Measurements from ENCODE around the gene ESPNL. TPM values are rescaled to one million over a fixed set of nuclear protein-coding genes. Genes with fewer than 3 reads are reported as not detected.

The ESPNL gene
- total and polyA plus RNA-seq, 5 experiments from 2014 or later, result 0.16 to 0.34 TPM; not detected in 3

DNA sequence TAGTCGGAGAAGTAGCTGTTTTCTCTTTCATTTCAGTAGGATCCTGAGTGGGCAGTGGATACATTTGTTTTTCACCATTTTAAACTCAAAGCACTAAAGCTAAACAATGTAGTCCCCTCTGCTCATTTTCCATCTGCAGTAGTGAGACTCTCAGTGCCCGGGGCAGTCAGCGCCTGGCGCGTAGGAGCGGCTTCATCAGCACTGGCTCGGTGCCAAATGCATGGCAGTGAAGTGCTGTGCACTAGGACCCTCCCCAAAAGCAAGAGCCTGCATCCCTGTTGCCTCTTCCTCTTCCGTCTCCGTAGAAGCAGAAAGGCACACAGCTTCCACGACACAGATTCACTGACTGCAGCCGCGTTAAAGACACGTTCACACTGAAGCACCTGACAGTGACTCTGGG, 19.0 kb upstream of the ESPNL start:
- ATAC-seq (no peak), DNase-seq (no peak)
- Mint-ChIP-seq H3K9me3 (peaks cover 0 to 3% (median 0%) of the 10 kb centered on the region in 9 donors), H3K27me3 (no peaks in the 10 kb centered on the region), H3K4me1 (peaks cover 0 to 4% (median under 1%) of the 10 kb centered on the region in 4 donors), H3K4me3 (no peak overlapping the region), H3K36me3 (peaks cover 18 to 81% (median 45%) of the 10 kb centered on the region in 3 donors), H3K27ac (peak overlapping the region in 1 of 10 donors; percentile 21)
- POLR2A ChIA-PET, result no interaction called here

DNA sequence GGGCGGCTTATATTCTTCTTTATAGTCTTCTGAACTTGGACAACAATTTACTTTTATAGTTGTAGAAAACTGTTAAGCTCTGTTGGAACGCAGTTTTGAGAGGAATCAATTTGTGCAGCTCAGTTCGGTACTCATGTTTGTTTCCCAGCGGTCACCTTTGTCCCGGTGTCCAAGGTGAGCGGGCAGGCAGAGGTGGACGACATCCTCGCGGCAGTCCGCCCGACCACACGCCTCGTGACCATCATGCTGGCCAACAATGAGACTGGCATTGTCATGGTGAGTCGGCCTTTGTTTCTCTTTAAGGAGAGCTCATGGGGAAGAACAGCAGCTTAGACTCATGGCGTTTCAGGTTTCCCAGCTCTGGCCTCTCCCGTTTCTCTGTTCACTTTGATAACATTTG, 18.6 kb upstream of the ESPNL start:
- H3K36me3 Mint-ChIP-seq, result peaks cover 18 to 78% (median 44%) of the 10 kb centered on the region in 3 donors
- H3K27me3 Mint-ChIP-seq, result no peaks in the 10 kb centered on the region
- H3K4me1 Mint-ChIP-seq, result peaks cover 0 to 2% (median under 1%) of the 10 kb centered on the region in 4 donors
- DNase-seq (no peak), ATAC-seq (no peak)
- H3K4me3 Mint-ChIP-seq, result no peak overlapping the region
- H3K27ac Mint-ChIP-seq, result peak overlapping the region in 1 of 10 donors; percentile 21
- POLR2A ChIA-PET, result no interaction called here
- H3K9me3 Mint-ChIP-seq, result peaks cover 0 to 3% (median 0%) of the 10 kb centered on the region in 9 donors

GRCh38 chr2:238082151-238082550, 18.0 kb upstream of the ESPNL start:
- Mint-ChIP-seq H3K9me3 (no peaks in the 10 kb centered on the region), H3K4me3 (peak overlapping the region in 1 of 10 donors; percentile 20), H3K27ac (no peak overlapping the region), H3K4me1 (peaks cover 0 to 4% (median 3%) of the 10 kb centered on the region in 4 donors), H3K27me3 (no peaks in the 10 kb centered on the region), H3K36me3 (peaks cover 14 to 74% (median 41%) of the 10 kb centered on the region in 3 donors)
- ATAC-seq (no peak), DNase-seq (no peak)
- POLR2A ChIA-PET, result interaction anchor here (0.6 kb wide), 1 partner anchor 145 kb away, joined by 3 read pairs; no protein-coding TSS in a partner anchor

DNA sequence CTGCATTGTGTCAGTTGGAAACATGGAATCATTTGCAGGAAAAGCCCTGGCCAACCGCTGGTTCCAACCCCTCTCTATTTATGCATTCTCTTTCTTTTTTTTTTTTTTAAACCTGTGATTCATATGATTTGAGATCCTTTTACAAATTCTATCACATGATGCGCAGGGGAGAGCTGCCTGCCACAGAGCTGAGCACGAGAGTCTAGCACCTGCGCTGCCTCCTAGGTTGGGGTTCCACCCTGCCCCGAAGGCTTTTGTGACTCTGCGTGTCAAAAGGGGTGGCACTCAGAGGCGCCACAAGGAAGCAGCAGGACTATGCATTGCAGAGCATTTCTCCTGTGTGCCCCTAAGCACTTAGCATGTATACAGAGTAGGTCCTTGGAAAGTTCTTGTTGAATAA, 17.3 kb upstream of the ESPNL start:
- Mint-ChIP-seq H3K4me1 (peaks cover 0 to 8% (median 4%) of the 10 kb centered on the region in 4 donors), H3K27me3 (no peaks in the 10 kb centered on the region), H3K27ac (no peak overlapping the region), H3K9me3 (no peaks in the 10 kb centered on the region), H3K36me3 (peaks cover 8 to 69% (median 35%) of the 10 kb centered on the region in 3 donors), H3K4me3 (no peak overlapping the region)
- no peak for ATAC-seq
- POLR2A ChIA-PET, result no interaction called here
- DNase-seq, result no peak

GRCh38 chr2:238083919-238084318, 16.2 kb upstream of the ESPNL start:
- no peak overlapping the region for H3K27ac Mint-ChIP-seq
- no peak overlapping the region for H3K4me3 Mint-ChIP-seq
- ATAC-seq (no peak), DNase-seq (no peak)
- POLR2A ChIA-PET, result interaction anchor here (0.7 kb wide), 1 partner anchor 81 kb away, joined by 4 read pairs; no protein-coding TSS in a partner anchor
- peaks cover 8 to 60% (median 33%) of the 10 kb centered on the region in 3 donors for H3K36me3 Mint-ChIP-seq
- H3K27me3 Mint-ChIP-seq, result no peaks in the 10 kb centered on the region
- peaks cover 0 to 8% (median 4%) of the 10 kb centered on the region in 4 donors for H3K4me1 Mint-ChIP-seq
- H3K9me3 Mint-ChIP-seq, result no peaks in the 10 kb centered on the region

GRCh38 chr2:238084761-238085160, 15.4 kb upstream of the ESPNL start:
- DNase-seq (no peak), ATAC-seq (no peak)
- no peaks in the 10 kb centered on the region for H3K9me3 Mint-ChIP-seq
- peaks cover 0 to 8% (median 4%) of the 10 kb centered on the region in 4 donors for H3K4me1 Mint-ChIP-seq
- POLR2A ChIA-PET, result no interaction called here
- no peaks in the 10 kb centered on the region for H3K27me3 Mint-ChIP-seq
- H3K36me3 Mint-ChIP-seq, result peaks cover 5 to 59% (median 32%) of the 10 kb centered on the region in 3 donors
- H3K4me3 Mint-ChIP-seq, result no peak overlapping the region
- H3K27ac Mint-ChIP-seq, result no peak overlapping the region

DNA sequence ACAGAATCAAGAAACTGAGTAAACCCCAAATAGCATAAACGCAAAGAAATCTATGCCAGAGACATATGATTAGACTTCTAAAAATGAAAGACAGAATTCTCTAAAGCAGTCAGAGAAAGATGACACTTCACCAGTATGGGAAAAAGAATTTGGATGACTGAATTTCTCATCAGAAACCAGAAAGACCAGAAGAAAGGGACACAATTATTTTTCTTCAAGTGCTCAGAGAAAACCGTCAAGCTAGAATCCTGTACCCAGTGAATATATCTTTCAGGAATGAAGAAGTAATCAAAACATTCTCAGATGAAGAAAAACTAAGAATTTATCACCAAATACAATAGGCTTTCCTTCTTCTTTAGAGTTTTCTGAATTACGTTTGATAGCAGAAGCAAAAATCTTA, 14.2 kb upstream of the ESPNL start:
- POLR2A ChIA-PET, result no interaction called here
- H3K27ac Mint-ChIP-seq, result no peak overlapping the region
- no peaks in the 10 kb centered on the region for H3K27me3 Mint-ChIP-seq

DNA sequence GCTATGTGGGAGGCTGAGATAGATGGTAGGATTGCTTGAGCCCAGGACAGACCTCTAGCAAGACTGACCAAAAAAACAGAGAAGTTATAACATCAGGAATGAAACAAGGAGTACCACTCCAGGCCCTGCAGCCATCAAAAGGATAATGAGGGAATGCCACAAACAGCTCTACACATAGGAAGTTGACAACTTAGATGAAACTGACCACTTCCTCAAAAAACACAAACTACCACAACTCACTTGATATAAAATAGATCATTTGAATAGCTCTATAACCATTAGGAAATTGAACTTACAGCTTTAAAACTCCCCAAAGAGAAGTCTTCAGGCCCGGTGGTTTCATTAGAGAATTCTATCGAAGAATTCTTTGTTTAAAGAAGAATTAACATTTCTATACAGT, 12.9 kb upstream of the ESPNL start:
- no peaks in the 10 kb centered on the region for H3K27me3 Mint-ChIP-seq
- H3K4me3 Mint-ChIP-seq, result no peak overlapping the region
- peak overlapping the region in 1 of 10 donors; percentile 32 for H3K27ac Mint-ChIP-seq
- H3K9me3 Mint-ChIP-seq, result no peaks in the 10 kb centered on the region
- DNase-seq (no peak), ATAC-seq (no peak)
- H3K4me1 Mint-ChIP-seq, result peaks cover 0 to 8% (median 3%) of the 10 kb centered on the region in 4 donors
- peaks cover 0 to 38% (median 13%) of the 10 kb centered on the region in 3 donors for H3K36me3 Mint-ChIP-seq
- POLR2A ChIA-PET, result no interaction called here

More for the DNA sequence above, 14.2 kb upstream of the ESPNL start:
- Mint-ChIP-seq H3K4me3 (no peak overlapping the region), H3K36me3 (peaks cover 0 to 51% (median 24%) of the 10 kb centered on the region in 3 donors), H3K4me1 (peaks cover 0 to 8% (median 4%) of the 10 kb centered on the region in 4 donors), H3K9me3 (no peaks in the 10 kb centered on the region)
- DNase-seq (no peak), ATAC-seq (no peak)

- H3K9me3 Mint-ChIP-seq, result no peaks in the 10 kb centered on the region
- H3K36me3 Mint-ChIP-seq, result peaks cover 0 to 9% (median 4%) of the 10 kb centered on the region in 3 donors
- peak overlapping the region in 3 of 10 donors; percentile 41 to 83 (median 47) for H3K27ac Mint-ChIP-seq
- no peak overlapping the region for H3K4me3 Mint-ChIP-seq
- POLR2A ChIA-PET, result no interaction called here
- DNase-seq (no peak), ATAC-seq (no peak)
- H3K27me3 Mint-ChIP-seq, result no peaks in the 10 kb centered on the region
- H3K4me1 Mint-ChIP-seq, result peaks cover 0 to 8% (median 3%) of the 10 kb centered on the region in 4 donors
Measured at GRCh38 chr2:238090887-238091286, 9.3 kb upstream of the ESPNL start.

- Mint-ChIP-seq H3K27ac (peak overlapping the region in 2 of 10 donors; percentile 83 to 89), H3K27me3 (no peaks in the 10 kb centered on the region), H3K4me3 (no peak overlapping the region), H3K9me3 (no peaks in the 10 kb centered on the region), H3K36me3 (peaks cover 0 to 9% (median 2%) of the 10 kb centered on the region in 3 donors), H3K4me1 (peaks cover 0 to 8% (median 3%) of the 10 kb centered on the region in 4 donors)
- POLR2A ChIA-PET, result no interaction called here
- DNase-seq (no peak), ATAC-seq (no peak)
Measured at GRCh38 chr2:238091436-238092060, 8.6 kb upstream of the ESPNL start.

DNA sequence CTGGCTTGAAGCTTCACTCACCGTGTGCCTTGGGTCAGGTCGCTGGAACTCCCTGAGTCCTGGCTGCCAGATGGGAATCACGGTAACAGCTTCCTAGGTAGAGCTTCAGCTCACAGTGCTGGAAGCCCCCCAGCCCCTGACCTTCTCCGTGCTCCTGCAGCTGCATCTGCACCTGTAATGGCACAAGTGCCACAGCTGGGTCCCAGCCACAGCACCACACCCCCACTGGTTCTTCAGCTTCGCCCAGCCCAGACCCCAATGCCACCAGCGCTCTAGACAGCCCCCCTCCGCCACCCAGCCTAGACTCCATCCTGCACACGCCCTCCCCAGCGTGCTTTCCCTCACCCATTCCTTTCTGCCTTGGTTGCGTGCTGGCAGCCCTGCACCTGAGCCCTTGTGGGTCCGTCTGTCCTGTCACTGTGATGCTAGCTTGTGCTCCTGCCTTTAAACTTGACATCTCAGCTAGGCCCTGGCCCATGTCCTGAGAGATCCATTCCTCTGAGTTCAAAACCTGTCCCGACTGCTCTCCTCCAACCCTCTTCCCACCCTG, 7.6 kb upstream of the ESPNL start:
- Mint-ChIP-seq H3K4me1 (peaks cover 0 to 2% (median under 1%) of the 10 kb centered on the region in 4 donors), H3K36me3 (peaks cover 0 to 6% (median 2%) of the 10 kb centered on the region in 3 donors), H3K9me3 (no peaks in the 10 kb centered on the region), H3K4me3 (no peak overlapping the region), H3K27me3 (no peaks in the 10 kb centered on the region), H3K27ac (peak overlapping the region in 1 of 10 donors; percentile 72)
- DNase-seq (no peak), ATAC-seq (no peak)
- POLR2A ChIA-PET, result no interaction called here

DNA sequence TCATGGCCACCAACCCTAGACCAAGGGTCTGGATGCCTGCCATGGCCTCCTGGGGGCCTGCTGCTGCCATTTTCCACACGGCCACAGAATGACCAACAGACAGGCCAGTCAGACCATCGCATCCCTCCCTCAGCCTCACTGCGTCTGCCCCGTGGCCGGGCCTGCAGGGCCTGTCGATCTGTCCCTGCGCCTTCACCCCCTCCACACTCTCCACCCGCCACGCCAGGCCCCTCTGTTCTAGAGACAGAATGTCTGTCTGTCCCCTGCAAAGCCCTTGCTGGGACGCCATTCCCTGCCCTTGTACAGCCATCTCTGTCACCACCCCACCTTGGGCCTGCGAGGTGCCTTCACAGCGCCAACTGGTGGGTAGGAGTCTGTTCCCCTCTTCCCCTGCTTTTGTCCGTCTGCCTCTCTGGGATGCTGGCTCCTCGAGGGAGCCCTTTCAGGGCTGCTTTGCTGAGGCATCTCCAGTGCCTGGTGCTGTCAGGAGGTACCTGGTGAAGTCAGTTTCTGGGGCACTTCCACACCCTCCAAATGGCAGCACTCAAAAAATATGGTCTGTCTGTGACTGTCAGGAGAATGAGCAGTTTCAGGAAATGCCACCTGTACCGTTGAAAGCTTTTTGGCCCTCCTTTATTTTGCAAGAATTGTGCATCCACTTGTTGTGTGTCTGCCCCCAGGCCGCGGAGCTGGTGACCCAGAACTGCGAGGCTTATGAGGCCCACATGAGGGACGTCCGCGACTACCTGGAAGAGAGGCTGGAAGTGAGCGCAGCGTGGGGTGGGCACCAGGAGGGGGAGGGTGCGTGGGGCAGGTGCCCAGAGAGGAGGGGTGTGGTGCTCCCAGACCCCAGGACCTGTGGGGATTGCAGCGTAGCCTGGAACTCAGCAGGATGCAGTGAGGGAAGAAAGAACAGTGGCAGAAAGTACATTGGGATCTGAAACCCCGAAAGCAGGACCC, 6.7 kb upstream of the ESPNL start:
- Mint-ChIP-seq H3K27ac (no peak overlapping the region), H3K4me1 (peaks cover 0 to 2% (median 0%) of the 10 kb centered on the region in 4 donors), H3K4me3 (no peak overlapping the region), H3K27me3 (no peaks in the 10 kb centered on the region), H3K36me3 (peaks cover 0 to 6% (median 2%) of the 10 kb centered on the region in 3 donors), H3K9me3 (no peaks in the 10 kb centered on the region)
- ATAC-seq (no peak), DNase-seq (no peak)
- POLR2A ChIA-PET, result no interaction called here

All from naive thymus-derived CD8-positive, alpha-beta T cell (primary cell).